RCC 7860 (cell line): ENCODE data around the gene PDE8A.
"Not testable (repeated sequence)": the region's sequence is repeated elsewhere in the genome, so short reads cannot be mapped to it uniquely, and the experiment has no call there.

Source experiments
- DNase-seq: peaks from one replicate; pipeline ENCODE4 v3.0.0-alpha.2; 2015; ENCODE audit warnings: low spot score
- FAIRE-seq: peaks from 2 replicates; lab custom pipeline; 2012; peaks lifted over from hg19 to GRCh38; lab: Jason Lieb, UNC

PDE8A gene

DNA sequence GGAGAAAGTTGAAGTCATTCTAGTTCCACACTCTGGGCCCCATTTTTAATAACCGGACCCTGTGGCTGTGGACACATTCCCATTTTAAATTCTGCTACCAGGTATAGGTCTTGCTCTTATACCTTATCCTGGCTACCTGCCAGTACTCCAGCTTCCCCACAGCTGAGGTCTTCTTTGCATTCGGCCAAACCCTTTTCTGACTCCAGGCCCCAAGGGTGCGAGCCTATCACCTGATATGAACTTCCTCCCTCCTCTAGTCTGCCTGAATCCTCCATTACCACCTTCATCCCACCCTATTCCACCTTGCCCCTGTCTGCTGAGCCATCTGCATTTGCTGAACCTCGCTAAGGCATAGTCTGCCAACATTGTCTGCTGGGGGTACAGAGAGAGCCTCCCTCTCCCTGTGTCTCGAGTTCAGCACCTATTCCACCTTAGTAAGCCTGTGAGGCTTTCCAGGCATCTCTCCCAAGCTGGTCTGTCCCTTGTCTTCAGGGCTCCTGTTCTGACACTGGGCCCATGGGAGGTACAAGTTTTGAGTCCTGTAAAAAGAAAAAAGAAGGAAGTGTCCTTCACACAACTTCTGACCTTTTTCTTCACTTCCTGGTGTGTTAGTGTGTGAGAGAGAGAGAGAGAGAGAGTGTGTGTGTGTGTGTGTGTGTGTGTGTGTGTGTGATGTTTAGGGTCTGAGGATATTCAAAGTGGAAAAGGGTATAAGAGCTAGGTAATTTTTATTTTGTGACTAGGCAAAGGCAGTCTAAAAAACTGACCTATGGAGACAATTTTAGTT, 27.0 kb downstream of the PDE8A start:
- FAIRE-seq = no peak

DNA sequence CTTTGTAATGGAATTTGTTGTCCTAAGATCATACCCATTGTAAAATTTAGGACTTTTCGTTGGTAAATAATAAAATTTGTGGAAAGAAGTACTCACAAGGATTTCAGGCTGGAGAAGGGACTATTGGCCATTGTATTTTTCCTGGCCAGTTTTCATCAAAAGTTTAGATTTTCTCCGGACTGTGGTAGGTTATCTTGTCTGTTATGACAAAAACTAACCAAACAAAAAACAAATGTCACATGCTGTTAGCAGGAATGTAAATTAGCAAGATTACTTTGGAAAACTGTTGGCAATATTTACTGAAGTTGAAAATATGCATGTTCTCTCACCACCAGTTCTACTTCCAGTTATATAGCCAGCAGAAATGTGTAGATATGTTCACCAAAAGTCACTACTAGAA, 27.8 kb downstream of the PDE8A start:
- DNase-seq = no peak
- FAIRE-seq = no peak

More for the DNA sequence above, 27.0 kb downstream of the PDE8A start:
- DNase-seq = no peak

DNA sequence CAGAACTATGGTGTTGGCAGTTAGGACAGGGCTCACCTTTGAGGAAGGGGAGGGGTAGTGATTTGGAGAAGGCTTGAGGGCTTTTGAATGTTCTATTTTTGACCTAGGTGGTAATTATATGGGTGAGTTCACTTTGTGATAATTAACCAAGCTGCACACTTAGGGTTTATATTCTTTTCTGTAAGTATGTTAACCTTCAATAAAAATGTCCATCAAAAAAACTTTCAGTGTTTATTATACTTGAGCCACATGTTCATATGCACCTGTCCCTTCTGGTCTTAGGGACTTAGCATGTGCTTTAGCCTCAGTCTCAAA, 28.4 kb downstream of the PDE8A start:
- no peak for DNase-seq
- no peak for FAIRE-seq

DNA sequence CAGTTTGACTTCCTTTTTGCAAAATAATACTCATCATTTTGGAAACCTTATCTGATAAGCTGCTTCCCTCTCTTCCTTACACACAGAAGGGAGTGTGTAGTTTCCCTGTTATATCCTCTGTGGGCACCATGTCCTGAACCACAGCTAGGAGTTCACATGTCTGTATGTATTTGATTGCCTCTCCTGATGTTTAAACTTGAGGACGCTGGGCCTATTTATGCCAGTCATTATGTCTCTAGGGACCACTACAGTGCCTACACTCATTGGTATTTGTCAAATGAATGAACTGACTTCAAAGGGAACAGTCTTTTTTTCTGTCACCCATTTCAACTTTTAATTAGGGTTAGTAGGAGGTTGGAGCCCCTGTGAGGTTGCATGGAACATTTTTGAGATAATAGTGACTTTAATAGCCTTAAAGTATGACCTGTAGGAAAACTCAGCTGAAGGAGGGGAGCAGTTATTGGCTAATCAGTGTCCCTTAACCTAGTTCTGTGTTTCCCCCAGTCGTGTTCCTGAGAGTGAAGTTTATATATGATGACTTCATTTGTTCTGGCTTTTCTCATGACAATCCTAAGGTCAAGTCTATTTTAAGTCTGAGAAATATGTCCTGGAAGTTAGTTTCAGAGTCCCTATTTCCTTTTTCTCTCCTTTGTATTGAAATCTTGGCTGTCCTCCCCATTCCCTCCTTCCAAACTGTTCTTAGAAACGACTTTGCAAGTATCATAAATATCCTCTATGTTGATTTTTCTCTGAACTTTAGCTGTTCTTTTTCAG, 28.9 kb downstream of the PDE8A start:
- no peak for FAIRE-seq
- DNase-seq = no peak

DNA sequence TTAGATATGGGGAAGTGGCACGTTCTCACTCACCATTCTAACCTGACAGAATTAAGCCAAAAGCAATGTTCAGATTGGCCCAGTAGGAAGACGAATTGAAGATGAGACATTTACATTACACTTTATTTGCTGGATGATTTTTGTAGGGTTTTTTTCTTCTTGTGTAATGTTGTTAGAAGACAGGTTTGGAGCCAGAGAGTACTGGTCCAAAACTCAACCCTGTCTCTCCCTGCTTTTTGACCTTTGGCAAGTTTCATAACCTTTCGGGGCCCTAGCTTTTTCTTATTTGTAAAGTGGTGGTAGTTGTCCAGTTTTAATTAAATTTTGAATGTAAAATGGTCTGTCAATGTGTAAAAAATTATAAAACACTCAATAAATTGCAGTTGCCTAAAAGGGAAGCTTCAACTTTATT, 29.5 kb downstream of the PDE8A start:
- no peak for DNase-seq

DNA sequence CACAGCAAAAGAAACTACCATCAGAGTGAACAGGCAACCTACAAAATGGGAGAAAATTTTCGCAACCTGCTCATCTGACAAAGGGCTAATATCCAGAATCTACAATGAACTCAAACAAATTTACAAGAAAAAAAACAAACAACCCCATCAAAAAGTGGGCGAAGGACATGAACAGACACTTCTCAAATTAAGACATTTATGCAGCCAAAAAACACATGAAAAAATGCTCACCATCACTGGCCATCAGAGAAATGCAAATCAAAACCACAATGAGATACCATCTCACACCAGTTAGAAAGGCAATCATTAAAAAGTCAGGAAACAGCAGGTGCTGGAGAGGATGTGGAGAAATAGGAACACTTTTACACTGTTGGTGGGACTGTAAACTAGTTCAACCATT, 30.1 kb downstream of the PDE8A start:
- DNase-seq, FAIRE-seq: not testable (repeated sequence)

More for the DNA sequence above, 29.5 kb downstream of the PDE8A start:
- FAIRE-seq = no peak

DNA sequence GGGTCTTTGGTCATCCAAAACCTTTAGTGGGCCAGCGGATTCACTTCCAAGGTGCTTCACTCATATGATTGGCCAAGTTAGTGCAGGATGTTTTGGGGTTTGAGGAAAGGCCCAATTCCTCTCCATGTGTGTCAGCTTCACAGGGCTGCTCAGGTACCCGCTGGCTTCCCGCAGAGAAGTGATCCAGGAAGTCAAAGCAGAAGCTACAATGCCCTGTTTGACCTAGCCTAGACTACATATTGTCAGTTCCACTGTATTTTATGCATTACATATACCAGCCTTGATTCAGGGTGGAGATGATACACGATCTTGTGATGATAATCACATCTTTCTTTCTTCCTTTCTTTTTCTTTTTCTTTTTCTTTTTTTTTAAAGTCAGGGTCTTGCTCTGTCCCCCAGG, 32.1 kb downstream of the PDE8A start:
- DNase-seq = no peak
- no peak for FAIRE-seq

DNA sequence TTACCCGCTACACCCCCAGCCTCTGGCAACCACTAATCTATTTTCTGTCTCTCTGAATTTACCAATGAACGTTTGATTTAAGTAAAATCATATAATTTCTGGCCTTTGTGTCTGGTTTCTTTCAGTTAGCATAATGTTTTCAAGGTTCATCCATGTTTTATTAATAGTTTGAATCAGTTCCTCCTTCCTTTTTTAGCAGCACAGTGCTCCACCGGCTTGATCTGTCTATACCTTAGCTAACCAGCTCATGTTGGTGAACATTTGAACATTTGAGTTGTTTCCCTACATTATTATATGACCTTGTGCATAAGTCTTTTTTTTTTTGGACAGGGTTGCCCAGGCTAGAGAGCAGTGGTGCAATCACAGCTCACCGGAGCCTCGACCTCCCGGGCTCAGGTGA, 33.3 kb downstream of the PDE8A start:
- no peak for FAIRE-seq
- no peak for DNase-seq

DNA sequence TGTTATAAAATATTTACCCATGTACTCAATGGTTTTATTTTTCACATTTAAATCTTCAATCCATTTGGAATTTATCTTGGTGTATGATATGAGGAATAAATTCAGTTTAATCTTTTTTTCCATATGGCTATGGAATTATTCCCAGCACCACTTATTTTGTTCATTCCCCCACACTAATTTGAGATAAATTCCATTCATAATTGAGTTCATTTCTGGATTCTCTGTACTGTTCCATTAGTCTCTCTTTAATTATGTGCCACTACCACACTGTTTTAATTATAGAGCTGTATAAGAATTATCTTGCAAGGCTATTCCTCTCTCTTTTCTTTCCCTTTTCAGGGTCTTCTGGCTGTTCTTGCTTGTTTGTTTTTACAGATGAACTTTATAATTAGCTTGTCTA, 34.6 kb downstream of the PDE8A start:
- no peak for FAIRE-seq

DNA sequence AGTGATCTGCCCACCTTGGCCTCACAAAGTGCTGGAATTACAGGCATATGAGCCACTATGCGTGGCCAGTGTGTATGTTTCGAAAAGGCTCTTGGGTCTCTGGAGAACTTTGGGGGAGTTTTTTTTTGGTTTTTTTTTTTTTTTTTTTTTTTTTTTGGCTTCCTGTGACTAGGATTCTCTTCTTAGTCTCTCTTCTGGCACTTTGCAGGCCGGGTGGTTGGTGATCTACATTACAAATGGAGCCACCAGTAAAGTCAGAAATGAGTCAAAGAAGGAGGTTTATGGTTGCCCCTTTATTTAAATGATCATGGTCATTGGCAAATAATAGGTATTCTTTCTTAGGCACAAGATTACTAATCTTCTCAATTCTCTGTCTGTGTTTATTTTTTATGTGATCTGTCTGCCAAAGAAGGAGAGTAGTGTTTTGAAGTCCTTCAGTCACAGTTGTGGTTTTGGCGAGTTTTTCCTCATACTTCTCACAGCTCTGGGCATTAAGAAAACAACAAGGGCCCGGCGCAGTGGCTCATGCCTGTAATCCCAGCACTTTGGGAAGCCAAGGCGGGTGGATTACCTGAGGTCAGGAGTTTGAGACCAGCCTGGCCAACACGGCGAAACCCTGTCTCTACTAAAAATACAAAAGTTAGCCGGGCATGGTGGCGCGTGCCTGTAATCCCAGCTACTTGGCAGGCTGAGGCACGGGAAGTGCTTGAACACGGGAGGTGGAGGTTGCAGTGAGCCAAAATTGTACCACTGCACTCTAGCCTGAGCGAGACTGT, 38.3 kb downstream of the PDE8A start:
- DNase-seq = no peak
- FAIRE-seq = no peak

More for the DNA sequence above, 34.6 kb downstream of the PDE8A start:
- no peak for DNase-seq

DNA sequence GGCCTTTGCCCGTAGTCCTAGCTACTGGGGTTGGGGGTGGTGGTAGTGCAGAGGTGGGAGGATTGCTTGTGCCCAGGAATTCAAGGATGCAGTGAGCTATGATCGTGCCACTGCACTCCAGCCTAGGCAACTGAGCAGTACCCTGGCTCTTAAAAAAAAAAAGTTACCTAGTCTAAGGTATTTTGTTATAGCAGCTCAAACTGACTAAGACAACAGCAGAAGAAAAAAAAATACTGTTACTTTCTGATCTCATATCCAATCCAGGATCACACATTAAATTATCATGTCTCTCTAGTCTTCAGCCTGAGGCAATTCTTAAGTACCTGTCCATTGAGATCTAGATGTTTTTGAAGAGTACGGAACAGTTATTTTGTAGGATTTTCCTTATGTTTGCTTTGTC, 39.8 kb downstream of the PDE8A start:
- no peak for FAIRE-seq
- DNase-seq = no peak

DNA sequence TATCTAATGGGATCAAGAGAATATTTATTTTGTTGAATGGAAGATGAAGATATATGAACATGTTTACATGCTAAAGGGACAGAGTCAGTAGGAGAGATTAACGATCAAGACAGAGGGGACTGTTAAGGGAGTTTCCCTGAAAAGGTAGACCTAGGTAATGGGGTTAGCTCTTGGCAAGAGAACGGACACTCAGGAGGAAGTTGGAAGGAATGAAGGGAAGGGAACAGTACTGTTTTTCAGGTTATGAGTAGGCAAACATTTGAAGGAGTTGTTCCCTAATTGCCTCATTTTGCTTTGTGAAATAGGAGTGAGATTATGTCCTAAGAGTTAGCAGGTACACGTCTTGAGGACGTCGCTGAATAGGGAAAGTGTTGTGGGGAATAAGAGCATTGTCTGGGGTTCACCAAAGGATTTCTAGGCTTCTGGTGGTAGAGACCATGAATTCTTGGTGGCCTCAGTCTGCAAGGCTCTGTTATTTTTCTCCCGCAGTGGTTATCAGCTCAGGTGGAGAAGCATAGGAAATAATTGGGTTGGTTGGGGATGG, 41.3 kb downstream of the PDE8A start:
- FAIRE-seq (no peak), DNase-seq (no peak)

DNA sequence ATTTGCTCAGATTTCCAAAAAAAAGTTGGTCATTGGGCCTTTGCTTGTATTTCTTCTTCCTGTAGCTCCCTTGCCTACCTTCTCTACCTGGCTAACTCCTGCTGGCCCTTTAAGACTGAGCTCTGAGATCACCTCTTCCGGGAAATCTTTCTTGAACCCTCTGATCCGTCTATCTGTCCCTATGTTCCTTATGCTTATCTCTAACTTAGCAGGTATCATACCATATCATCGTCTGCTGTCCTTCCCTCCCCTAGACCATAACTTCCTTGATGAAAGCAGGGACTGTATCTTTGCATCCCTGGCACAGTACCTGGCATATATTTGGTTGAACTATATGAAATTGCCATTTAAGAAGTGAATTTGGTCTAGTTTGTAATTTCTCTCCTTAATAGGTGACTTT, 42.3 kb downstream of the PDE8A start:
- no peak for FAIRE-seq

DNA sequence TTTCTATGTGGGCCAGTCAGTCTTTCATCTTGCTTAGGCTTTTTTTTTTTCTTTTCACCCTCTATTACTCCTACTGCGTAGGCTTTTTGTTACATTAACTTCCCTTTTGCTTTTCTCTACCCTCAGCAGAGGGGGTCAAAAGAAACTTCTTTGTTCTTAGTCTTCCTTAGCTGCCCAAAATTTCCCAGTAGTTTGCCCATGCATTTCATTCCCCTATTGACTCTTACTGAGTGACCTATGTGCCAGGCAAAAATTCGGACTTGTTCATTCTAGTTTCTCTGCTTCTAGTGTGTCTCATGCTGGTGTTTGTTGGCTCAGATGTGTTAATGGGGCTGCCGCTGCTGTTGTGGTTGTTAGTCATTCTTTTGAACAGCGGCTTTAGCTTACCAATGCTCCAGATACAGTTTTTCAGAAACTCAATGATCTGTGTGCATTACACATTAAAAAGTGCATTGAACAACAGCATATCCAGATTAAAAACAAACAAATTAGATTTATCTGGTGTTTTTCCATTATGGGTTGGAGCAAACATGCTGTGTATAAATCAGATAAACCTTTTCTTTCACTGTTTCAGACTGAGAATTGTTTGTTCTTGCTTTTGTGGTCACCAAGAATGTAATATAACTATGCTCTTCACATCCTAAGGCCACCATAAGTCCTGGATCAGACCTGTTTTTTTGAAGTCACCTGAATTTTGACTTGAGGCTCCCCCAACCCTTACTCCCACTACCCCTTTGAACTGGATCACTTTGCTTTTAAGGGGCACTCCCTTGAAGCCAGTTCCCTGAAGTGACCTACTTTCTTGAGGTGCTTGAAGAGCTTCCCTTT, 43.1 kb downstream of the PDE8A start:
- peak; percentile 67 for DNase-seq
- peak; percentile 85 for FAIRE-seq

More for the DNA sequence above, 42.3 kb downstream of the PDE8A start:
- no peak for DNase-seq

DNA sequence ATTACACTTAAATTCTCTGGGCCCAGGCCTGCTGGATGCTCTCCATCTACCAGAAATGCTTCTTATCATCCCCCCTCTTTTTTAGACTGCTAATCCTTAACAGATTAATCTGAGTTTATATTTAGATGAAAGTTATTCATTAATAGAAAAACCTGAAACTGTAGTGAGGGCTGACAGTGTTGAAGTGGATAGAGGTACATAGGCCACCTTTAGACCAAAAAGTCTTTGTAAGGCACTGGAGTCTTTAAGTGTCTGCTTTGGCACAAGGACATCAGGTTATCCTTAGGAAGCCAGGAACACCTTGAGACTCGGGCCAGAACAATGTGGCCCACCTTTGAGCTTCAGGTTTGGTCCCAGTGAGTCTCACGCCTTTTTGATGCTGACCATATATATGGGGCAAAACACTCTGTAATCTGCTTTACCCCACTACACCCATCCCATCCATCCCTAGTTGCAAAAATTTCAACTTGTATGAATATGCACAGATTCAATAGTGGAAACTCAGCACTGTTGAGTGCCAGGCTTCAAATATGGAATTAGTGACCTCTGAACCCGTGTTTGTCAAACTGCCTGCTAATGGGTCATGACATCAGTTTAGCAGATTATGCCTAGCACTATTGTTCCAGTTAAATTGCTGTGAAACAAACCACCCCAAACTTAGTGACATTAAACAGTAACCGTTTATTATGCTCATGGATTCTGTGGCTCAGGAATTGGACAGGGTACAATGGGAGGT, 44.0 kb downstream of the PDE8A start:
- FAIRE-seq = no peak
- no peak for DNase-seq

DNA sequence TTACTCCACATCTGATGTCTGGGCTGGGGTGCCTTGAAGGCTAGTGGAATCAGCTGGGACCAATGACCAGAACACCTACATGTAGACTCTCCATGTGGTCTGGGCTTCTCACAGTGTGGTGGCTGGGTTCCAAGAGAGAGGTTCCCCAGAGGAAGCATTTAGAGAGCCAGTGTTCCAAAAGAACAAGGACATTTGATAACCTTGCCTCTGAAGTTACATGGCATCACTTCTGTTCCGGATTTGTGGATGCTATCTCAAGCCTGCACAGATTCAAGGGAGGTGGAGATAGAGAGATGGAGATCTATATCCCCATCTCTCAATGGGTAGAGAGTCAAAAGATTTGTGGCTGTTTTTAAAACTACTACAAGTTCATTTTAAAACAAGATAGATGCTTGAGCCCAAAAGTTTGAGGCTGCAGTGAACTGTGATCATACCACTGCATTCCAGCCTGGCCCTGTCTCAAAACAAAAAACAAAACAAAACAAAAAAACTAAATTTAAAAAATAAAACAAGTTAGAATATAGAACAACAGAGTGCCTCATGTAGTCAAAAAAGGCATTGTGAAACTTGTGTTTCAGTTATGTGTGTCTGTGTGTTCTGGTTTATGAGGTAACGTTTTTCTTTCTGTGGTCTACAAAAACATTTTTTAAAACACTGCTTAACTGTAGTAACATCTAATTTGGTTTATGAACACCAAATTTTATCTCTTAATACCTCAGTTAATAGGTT, 44.8 kb downstream of the PDE8A start:
- FAIRE-seq (no peak), DNase-seq (no peak)

DNA sequence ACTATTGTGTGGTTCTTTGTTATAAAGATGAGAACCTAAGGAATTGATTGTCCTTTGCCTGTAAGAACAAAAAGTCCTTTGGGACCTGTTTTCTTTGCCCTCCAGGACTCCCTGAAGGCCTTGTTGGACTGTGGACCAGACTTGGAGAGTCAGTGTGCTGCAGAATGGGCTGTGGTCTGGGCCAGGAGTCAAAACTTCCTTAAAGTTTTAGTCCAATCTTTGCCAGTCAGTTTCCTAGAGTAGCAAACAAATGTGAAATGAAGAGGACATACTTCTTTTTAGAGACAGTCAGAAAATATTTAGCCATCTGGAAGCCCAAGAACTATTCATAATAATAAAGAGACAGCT, 45.4 kb downstream of the PDE8A start:
- DNase-seq = no peak
- no peak for FAIRE-seq

DNA sequence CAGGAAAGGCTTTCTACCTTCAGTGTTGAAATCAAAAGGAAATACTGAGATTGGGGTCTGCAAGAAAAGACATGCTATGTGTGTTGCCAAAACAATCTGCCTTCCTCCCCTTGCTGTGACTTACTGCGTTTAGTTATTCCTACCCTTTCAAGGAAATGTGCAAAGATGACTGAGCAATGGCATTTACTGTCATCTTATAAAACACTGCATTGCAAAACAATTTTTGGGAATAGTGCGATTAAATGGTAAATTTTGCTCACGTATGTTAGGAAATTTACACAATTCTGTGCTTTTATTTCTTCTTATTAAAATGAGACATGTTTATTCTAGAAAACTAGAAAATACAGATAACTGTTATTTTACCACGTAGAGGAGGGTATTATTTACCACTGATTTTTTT, 45.8 kb downstream of the PDE8A start:
- DNase-seq (no peak), FAIRE-seq (no peak)

DNA sequence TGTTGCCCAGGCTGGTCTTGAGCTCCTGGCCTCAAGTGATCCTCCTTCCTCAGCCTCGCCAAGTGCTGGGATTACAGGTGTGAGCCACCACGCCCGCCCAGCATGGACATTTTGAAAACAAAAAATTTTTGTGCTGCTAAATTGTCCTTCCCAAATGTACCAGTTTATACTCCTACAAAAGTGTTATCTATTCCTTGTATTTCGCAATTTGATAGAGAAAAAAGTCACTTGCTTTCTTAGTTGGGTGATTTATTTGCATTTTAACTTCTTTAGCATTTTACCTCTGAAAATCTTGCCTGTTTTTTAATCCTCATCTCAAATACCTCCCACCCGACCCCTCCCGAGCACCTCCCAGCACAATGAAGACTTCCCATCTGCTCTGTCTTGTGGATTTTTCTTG, 46.8 kb downstream of the PDE8A start:
- DNase-seq (no peak), FAIRE-seq (no peak)
